IPS DF 19.7 (cell line): ENCODE data around the gene SRSF8.

Source experiments
- DNase-seq: peaks from one replicate; pipeline ENCODE4 v3.0.0-alpha.2; 2013; ENCODE audit warnings: low read depth, low spot score

SRSF8 gene

GRCh38 chr11:95068549-95068948 is 1.8 kb downstream of the SRSF8 start:
- no peak for DNase-seq

GRCh38 chr11:95070471-95070870 is 3.8 kb downstream of the SRSF8 start:
- no peak for DNase-seq

- DNase-seq = no peak
These were observed 6.2 kb downstream of the SRSF8 start for GRCh38 chr11:95072948-95073347.

- DNase-seq = no peak
These were observed 8.3 kb downstream of the SRSF8 start for GRCh38 chr11:95074792-95075563.

GRCh38 chr11:95076416-95076815 is 9.7 kb downstream of the SRSF8 start:
- no peak for DNase-seq

- no peak for DNase-seq
These were observed 10.3 kb downstream of the SRSF8 start for GRCh38 chr11:95076981-95077380.

GRCh38 chr11:95078526-95078925 is 11.8 kb downstream of the SRSF8 start:
- no peak for DNase-seq

GRCh38 chr11:95081010-95081409 is 14.3 kb downstream of the SRSF8 start:
- no peak for DNase-seq

GRCh38 chr11:95081412-95081811 is 14.7 kb downstream of the SRSF8 start:
- no peak for DNase-seq

- DNase-seq = no peak
These were observed 15.9 kb downstream of the SRSF8 start for GRCh38 chr11:95082576-95083001.

- no peak for DNase-seq
These were observed 17.8 kb downstream of the SRSF8 start for GRCh38 chr11:95084509-95084908.

- no peak for DNase-seq
These were observed 18.5 kb downstream of the SRSF8 start for GRCh38 chr11:95085117-95085816.

GRCh38 chr11:95086151-95086550 is 19.4 kb downstream of the SRSF8 start:
- DNase-seq = no peak

GRCh38 chr11:95086836-95087570 is 20.3 kb downstream of the SRSF8 start:
- DNase-seq = no peak

- no peak for DNase-seq
These were observed 22.4 kb downstream of the SRSF8 start for GRCh38 chr11:95088946-95089619.

- DNase-seq = no peak
These were observed 23.2 kb downstream of the SRSF8 start, which contains the start of gene ENDOD1 for GRCh38 chr11:95089620-95090542. Gene ENDOD1, plus strand, starts transcription at chr11:95089846. Its CDS starts 82 bp downstream, at chr11:95089928.

GRCh38 chr11:95091663-95092180 is 25.0 kb downstream of the SRSF8 start:
- no peak for DNase-seq

- no peak for DNase-seq
These were observed 26.0 kb downstream of the SRSF8 start for GRCh38 chr11:95092549-95093324.

- no peak for DNase-seq
These were observed 26.8 kb downstream of the SRSF8 start for GRCh38 chr11:95093548-95093947.
